HG03108 (cell line): Measurements from ENCODE around the gene MTF1.

Experiments used
- ATAC-seq: cut with Tn5 transposase; IDR thresholded peaks from one replicate; pipeline ENCODE4 v1.9.1; 2021; ENCODE audit warnings: moderate library complexity; ENCODE audit not compliant: unreplicated experiment

MTF1 gene

GRCh38 chr1:37868466-37868865 lies 9.1 kb upstream of the MTF1 start:
- ATAC-seq, result no peak

- no peak for ATAC-seq
Measured at GRCh38 chr1:37867784-37868183, 8.4 kb upstream of the MTF1 start.

GRCh38 chr1:37866491-37866890 lies 7.1 kb upstream of the MTF1 start:
- no peak for ATAC-seq

- no peak for ATAC-seq
Measured at GRCh38 chr1:37865348-37866120, 6.1 kb upstream of the MTF1 start.

- ATAC-seq, result no peak
Measured at GRCh38 chr1:37862330-37862729, 2.9 kb upstream of the MTF1 start.

GRCh38 chr1:37861151-37861550 lies 1.8 kb upstream of the MTF1 start:
- no peak for ATAC-seq

- ATAC-seq, result no peak
Measured at GRCh38 chr1:37860346-37860666, 914 bp upstream of the MTF1 start.

GRCh38 chr1:37858931-37859506 lies 373 bp downstream of the MTF1 start:
- no peak for ATAC-seq

GRCh38 chr1:37854406-37854805 lies 5.0 kb downstream of the MTF1 start:
- no peak for ATAC-seq

- ATAC-seq, result no peak
Measured at GRCh38 chr1:37853157-37853556, 6.2 kb downstream of the MTF1 start.

- no peak for ATAC-seq
Measured at GRCh38 chr1:37851782-37852210, 7.6 kb downstream of the MTF1 start.

GRCh38 chr1:37851262-37851661 lies 8.1 kb downstream of the MTF1 start:
- no peak for ATAC-seq

- no peak for ATAC-seq
Measured at GRCh38 chr1:37850352-37850955, 8.9 kb downstream of the MTF1 start.

GRCh38 chr1:37849480-37849879 lies 9.9 kb downstream of the MTF1 start:
- no peak for ATAC-seq

- no peak for ATAC-seq
Measured at GRCh38 chr1:37846647-37847339, 12.6 kb downstream of the MTF1 start.

GRCh38 chr1:37845786-37846185 lies 13.6 kb downstream of the MTF1 start:
- no peak for ATAC-seq

GRCh38 chr1:37845049-37845646 lies 14.2 kb downstream of the MTF1 start:
- ATAC-seq, result no peak

- ATAC-seq, result no peak
Measured at GRCh38 chr1:37844536-37844935, 14.9 kb downstream of the MTF1 start.

GRCh38 chr1:37841652-37842051 lies 17.7 kb downstream of the MTF1 start:
- no peak for ATAC-seq

- no peak for ATAC-seq
Measured at GRCh38 chr1:37840711-37841110, 18.7 kb downstream of the MTF1 start.

- ATAC-seq, result no peak
Measured at GRCh38 chr1:37839676-37840075, 19.7 kb downstream of the MTF1 start.
